Ammon's horn (tissue), 1 donor: ENCODE data around the gene SRGAP3.

Source experiments
- DNase-seq: peaks from one replicate; pipeline ENCODE4 v3.0.0-alpha.2; 2016; ENCODE audit warnings: low spot score

Gene SRGAP3

DNA sequence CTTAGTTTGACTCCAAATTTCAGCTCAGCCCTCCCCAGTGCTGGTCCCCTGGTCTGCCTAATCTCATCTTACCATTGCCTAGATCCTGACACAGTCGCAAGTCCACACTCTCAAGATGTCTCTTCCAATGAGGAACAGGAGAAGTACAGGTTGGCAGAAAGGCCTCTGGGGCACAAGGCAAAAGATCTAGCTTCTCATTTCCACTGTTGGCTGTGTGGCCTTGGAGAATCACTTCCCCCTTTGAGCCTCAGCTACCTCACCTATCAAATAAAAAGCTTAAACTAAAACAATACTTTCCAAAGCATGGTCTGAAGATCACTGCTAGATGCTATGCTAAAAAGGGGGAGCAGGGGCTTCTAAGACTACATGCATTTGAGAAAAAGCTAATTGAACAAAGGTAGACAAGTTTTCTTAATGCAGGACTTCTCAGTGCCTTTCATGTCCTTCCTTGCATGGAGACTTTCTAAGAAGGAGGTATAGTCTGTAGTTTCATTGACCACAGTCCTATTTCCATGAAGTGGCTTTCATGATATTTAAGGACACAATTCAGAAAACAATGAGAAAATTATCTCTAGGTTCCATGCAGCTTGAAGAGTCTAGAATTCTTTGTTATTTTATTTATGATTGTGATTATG lies 168.1 kb downstream of the SRGAP3 start:
- no peak for DNase-seq

DNA sequence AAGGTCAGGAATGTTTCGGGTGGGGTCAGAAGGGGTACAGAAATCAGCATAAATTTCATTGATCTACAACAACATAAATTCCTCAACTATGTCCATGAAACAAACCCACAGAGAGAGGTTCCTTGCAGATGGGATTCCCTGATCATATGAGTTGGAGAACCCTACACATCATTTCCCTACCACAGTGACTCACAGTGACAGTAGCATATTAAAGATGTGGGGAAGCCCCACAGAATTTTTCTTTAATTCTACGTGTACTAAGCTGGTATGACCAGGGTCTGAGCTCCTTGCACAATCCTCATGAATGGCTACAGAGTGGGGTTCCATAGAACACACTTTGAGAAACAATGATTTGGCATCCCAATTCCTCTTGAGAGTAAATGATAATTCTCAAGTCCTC lies 169.3 kb downstream of the SRGAP3 start:
- DNase-seq, result no peak

DNA sequence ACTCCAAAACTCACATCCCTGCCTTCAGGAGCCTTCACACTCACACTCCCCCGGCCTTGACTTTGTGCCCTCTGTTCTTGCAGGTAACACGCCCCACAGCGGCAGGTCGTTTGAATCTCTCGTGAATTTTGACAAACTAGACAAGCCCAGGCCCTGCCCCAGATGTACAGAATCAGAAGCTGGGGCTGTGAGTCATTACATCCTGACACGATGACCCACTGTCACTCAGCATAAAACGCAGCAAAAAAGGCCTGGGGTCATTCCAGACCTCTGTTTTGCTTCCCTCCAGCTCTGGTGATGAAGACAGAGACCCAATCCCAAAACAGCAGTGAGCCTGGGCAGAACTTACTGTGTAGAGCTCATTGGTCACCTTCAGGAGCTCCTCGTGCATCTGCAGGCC lies 169.8 kb downstream of the SRGAP3 start:
- no peak for DNase-seq

DNA sequence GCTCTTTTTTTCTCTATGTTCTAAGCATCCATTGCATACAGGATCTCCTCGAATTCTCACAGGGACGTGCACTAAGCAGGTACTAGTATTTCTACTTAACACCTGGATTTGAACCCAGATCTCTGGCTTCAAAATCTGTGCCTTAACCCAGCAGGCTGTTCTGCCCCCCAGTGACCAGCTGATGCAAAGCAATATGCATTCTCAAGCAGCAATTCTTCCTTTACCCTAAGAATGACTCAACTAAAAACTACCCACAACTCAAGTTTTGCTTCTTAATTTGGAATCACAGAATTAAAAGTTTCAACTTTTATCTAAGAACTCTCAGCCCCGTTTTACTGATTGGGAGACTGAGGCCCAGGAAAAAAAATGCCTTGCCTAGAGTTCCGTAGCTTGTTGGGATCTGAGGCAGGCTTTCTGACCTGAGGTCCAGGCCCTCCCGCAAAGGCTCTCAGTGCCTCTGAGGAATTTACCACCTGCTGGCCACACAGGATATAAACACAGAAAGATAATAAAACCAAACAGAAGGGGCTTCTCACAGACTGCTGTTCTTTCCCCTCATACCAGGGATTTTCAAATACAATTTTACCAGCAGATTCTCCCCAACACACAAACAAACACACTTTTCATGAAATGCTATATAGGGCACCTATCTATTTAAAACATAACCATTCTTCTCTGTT lies 170.7 kb downstream of the SRGAP3 start:
- no peak for DNase-seq

DNA sequence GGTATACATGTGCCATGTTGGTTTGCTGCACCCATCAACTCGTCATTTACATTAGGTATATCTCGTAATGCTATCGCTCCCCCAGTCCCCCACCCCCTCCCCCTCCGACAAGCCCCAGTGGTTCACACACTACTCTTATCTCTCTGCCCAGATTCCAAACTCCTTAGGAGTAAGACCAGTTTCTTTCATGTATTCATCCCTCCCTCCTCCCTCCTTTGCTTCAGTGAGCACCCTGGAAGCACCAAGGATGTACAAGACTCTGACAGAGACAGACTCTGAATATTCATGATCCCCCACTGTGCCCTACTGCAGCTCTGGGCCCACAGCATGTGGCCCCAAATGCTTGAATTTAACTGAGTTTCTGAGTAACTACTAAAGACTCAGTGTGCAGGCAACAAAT lies 172.4 kb downstream of the SRGAP3 start:
- no peak for DNase-seq

DNA sequence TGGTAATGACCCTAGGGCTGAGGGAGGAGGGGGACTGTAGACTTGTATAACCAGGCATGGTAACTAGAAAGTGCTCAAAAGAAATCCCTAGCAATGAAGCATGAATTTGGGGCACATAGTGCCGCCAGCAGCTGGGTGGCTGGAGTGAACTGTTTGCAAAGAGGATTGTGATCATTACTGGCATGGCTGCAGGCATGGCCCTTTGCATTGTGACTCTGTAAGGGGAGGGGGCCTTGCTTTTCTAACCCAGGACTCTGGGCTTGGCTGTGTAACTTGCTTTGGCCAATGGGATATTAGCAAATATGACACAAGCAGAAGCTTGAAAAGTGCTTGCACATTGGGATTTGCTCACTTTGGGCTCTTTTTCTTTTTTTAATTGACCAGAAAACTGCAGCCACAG lies 173.7 kb downstream of the SRGAP3 start:
- no peak for DNase-seq

DNA sequence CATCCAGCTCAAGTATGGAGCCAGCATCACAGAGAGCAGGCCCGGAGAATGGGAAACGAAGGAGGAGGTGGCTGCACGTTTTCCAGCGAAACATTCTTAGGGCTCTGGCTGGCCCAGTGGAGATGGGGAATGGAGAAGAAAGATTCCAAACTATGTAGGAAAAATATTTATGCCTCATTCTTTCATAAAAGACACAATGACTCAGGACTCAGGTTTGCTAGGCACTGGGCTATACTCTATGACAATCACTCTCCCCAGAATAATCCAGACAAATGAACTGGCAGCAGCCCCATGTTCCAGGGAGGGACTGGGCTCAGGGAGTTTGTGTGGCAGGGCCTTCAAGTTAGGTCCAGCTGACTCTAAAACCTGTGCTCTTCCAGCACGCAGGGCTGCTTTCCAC lies 175.4 kb downstream of the SRGAP3 start:
- DNase-seq, result no peak

DNA sequence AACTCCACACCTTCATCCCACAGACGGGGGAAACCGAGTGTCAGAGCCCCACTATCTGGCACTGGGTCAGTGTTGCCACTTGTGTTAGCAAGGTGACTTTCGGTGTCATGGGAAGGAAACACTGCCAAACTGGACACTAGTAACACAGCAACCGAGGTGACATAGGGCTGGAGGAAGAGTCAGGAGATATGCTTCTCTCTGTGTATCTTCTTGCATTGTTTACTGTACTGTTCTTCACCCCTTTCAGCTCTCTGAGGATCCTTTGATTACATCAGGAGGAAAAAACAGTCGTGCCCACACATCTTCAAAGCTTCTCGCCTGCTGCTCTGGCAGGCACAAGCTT lies 176.8 kb downstream of the SRGAP3 start:
- peak; percentile 36 for DNase-seq

DNA sequence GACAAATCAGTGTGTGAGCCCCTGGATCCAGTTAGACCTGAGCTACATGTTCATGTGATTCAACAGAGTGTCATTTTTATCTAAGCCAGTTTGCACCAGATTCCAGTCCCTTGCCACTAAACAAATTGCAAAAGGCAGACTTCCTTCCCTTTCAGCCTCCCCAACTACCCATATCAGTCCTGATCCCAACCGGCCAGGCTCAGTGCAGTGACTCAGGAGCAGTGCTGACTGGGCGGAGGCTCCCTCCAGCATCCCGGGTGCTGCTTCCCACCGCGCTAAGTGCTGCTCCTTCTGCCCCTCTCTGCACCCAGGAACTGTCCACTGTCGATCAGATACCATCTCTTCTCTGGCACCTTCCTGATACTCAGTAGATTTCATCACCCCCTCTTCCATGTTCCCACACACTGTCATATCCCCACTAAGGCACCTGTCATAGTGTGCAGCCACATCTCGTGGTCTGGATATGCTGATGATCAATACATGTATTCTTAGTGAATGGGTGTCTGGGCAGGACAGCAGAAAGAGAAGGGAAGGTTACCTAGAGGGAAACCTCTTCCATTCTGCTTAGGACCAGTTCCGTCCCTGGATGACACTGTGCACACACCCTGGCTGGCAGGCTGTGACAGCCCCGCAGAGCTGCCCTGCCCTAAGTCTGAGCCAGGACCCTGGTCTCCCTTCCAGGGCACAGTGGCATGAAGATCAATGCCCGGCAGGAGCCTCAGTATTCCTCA lies 177.3 kb downstream of the SRGAP3 start:
- DNase-seq, result no peak

DNA sequence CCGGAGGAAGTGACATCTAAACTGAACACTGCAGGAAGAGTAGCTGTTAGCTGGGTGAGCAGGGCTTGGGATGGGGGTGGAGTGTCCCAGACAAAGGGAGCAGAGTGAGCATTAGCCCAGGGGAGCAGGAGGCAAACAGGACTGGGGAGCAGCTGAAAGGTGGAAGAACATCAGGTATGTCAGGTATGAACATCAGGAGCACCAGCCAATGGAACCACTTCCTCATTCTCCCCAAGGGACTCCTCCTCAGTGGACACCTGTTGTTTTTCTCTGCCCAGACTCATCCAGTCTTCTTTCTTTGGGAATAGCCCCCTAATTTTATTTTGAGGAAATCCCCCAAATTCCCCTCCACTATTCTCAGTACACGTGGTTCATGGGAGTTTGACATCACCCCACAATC lies 178.5 kb downstream of the SRGAP3 start:
- DNase-seq, result no peak

DNA sequence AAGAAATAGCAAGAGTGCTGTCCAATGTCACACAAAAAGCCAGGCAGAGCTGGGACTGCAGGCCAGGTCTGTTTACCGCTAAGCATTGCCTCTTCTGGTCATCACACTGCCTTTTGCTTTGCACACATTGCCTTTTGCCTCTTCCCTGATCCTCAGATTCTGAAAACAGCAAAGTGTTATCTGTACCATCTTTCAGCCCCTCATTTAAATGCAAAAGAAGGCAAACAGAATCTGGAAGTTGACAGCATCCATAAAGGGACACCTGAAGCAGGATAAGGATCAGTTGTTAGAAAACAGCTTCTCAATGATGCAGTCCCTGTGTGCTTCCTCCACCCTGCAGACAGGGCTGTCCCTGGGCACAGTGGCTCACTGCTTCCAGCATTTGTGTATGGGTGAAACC lies 179.5 kb downstream of the SRGAP3 start:
- DNase-seq, result no peak

DNA sequence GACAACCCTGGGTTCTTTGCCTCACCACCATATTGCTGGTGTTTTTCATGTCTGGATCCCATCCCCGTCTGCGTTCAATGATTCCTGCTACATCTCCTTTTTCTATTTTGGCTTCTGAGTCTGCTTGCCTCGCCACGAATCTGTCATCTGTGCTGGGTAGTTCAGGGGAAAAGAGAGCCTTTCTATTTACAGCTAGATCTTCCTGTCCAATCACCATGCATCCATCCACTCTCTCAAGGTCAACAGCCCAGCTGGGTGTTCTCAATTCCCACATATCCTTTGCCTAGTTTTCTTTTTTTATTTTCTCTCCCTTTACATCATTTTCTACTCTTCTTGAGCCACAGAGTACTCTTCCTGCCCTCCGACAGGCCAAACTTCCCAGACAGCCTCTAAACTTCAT lies 181.4 kb downstream of the SRGAP3 start:
- DNase-seq, result peak; percentile 48

DNA sequence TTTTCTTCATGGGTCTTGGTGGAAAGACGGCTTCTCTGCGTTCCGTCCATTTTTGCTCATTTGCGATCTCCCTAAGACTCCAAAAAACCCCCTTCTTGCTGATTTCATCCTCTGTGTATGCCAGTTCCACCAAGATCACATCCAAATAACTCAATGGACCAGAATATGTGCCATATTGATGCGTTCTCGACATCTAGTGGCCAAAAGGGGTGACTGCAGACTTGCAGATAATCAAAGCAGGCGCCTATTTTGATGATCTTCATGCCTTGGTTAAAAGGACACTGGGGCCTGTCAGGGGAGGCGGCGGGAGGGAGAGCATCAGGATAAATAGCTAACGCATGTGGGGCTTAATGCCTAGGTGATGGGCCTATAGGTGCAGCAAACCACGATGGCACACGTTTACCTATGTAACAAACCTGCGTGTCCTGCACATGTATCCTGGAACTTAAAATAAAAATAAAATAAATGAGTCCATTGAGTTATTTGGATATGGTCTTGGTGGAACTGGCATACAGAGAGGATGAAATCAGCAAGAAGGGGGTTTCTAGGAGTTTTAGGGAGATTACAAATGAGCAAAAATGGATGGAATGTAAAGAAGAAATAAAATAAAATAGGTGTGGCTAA lies 182.0 kb downstream of the SRGAP3 start:
- peak; percentile 80 for DNase-seq

DNA sequence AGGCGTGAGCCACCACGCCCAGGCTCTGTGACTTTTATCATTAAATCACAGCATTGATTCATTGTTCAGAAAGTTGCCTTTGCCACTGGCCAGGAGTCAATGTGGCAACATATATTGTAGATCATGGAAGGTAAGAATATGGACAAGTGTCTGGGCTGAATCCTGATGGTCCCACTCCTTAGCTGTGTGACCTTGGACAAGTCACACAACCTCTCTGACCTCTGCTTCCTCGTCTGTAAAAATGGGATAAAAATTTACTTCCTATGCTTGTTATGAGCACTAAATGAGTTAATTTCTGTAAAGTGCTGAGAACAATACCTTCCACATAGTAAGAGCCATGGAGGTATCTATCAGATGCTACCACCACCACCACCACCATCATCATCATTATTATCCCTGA lies 182.7 kb downstream of the SRGAP3 start:
- no peak for DNase-seq

DNA sequence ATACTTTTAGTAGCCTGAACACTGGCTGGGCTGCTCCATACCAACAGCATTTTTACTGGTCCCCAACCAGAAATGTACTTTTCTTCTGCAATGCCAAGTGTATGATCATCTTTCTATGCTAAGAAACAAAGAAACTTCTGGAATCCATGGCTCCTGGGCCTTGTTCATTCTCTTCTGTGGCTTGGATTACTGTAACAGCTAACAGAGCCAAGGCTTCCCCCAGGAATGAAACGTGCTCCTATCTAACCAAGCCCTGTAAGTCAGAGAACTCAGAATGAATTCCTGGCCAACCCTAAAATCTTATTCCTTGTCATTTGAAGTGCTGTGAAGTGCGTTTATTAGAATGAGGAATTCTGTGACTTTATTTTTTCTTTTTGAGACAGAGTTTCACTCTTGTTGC lies 183.3 kb downstream of the SRGAP3 start:
- DNase-seq, result no peak

DNA sequence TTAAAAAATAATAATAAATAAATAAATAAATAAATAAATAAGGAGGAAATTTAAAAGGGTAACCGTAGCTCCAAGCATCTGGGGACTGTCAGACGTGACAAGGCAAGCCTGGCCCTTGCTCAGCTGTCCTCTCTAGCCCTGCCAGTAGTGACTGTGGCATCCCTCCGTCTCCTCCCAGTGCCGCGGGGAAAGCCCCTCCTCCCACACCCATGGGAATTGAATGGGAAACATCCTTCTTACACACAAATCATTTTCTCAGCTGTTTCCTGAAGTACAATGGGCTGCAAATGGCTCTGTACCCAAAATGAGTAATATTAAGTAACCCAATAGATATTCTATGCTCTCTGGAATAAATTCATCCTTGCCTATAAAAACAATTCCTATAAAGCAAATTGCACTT lies 184.6 kb downstream of the SRGAP3 start:
- DNase-seq, result no peak

DNA sequence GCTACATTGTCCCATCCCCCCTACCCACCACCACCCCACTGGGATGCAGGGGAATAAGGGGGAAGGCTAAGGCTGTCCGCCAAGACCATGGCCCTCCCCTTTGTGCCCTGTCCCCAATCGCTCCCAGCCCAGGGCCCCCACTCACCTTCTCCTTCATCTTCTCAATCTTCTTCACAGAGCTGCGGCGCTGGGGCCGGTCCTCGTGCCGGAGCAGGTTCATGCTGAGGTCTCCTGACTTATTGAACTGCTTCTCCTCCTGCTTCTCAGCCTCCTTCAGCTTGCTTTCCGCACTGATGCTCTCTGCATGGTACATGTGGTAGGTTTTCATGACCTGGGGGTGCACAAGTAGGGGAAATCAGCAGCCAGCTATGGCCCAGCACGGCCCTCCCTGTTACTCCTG lies 185.2 kb downstream of the SRGAP3 start:
- DNase-seq, result no peak

DNA sequence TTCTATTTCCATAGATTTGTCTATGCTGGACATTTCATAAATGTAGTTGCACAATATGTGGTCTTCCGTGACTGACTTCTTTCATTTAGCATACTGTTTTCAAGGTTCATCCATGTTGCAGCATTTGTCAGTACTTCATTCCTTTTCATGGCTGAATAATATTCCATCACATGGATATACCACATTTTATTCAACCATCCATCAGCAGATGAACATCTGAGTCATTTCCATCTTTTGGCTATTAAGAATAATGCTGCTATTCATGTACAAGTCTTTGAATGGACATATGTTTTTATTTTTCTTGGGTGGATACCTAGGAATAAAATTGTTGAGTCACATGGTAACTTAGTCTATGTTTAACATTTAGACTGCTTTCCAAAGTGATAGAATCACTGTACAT lies 186.9 kb downstream of the SRGAP3 start:
- no peak for DNase-seq

DNA sequence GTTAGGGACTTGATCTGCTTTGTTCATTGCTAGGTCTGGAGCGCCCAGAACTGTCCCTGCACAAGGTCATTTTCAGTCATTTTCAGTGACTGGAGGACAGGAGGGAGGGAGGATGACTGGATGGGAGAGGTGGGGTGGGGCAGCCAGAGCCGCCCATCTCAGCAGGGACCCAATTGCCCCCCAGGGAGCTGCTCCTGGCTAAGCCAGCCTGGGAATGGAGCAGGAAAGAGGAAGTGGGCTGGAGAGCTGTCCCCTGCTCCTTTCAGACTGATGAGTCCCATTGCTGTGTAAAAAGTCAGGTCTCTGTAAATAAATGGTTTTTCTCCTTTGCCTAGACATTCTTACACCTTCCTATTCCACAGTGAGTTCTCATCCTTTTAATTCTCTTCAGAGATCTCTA lies 187.8 kb downstream of the SRGAP3 start:
- no peak for DNase-seq

DNA sequence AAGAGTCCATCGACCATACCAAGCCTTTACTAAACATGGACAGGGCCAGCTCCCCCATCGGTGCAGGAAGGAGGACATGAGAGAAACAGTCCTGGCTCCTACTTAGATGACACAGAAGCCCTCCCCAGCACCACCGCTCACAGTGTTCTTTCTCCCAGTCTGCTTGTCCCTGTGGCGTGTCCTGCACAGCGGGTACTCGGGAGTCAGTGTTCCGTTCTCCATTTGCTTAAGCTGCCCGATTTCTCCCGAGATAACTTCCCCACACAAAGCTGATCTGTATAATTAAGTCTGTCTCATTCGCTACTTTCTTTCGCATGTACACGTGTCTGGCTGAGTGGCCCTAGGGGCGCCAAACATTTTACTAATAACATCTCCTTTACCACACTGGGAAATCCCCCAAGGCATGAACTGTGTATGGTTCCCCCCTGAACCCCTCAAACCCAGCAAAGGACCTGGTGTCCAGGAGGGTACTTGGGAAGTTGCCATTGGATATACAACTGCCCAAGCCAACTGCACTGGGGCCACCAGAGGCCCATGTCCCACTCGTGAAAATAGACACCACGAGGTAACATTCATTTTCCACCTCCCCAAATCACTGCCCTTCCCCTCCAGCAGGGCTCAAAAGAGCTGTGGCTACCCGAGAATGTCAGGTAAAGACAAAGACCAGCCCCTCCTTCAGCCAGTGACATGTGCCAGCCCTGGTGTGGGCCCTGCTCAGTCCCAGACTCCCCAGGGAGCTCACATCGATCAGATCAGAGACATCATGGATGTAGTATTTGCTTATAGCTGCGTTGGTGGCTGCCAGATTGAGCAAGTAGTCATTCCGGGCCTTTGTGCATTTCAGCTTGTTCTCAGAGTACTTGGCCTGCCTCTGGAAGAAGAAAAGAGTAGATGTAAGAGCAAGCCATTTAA lies 189.7 kb downstream of the SRGAP3 start:
- no peak for DNase-seq

DNA sequence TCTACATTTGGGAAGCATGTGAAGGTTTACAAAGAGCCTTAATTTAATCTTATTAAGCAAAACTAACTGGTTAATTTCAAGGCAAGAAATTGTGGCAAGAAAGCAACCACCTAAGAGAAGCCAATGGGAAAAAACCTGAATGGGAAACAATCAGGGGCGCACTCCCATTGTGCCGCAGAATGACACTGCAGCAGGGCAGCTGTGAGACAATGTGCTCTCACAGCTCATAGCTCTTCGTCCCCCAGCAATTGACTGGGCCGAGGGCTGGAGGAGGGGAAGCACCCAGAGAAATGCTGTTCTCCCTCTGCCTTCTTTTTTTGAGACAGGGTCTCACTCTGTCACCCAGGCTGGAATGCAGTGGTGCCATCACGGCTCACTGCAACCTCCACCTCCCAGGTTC lies 192.9 kb downstream of the SRGAP3 start:
- peak; percentile 38 for DNase-seq
